Tibial nerve (tissue), 4 donors: Measurements from ENCODE around the gene DNMT1.

Experiments used
- CTCF ChIP-seq, 5 experiments: fragments of 200-600 bp in 3 of 5; fragments of 450-650 bp in 2 of 5; sonication (generic) in 3 of 5; IDR thresholded peaks; one replicate each; pipeline ENCODE4 v1.5.1; 2016 to 2019; ENCODE audit warnings: antibody characterized with exemption in 5 of 5, mild to moderate bottlenecking in 3 of 5, moderate library complexity in 2 of 5
- EP300 ChIP-seq, 2 donors: sonication (generic); formaldehyde crosslinking; IDR thresholded peaks; one replicate each; pipeline ENCODE4 v1.6.1; 2017; ENCODE audit warnings: antibody characterized with exemption in 2 of 2, mild to moderate bottlenecking in 1 of 2
- POLR2A ChIP-seq, 2 donors: fragments of 450-650 bp; IDR thresholded peaks; one replicate each; pipeline ENCODE4 v1.6.1; 2017; ENCODE audit warnings: antibody characterized with exemption in 2 of 2, mild to moderate bottlenecking in 2 of 2, moderate library complexity in 2 of 2

- no peak for TF ChIP-seq EP300 (IDR thresholded peaks at IDR 0.05)
- TF ChIP-seq CTCF (IDR thresholded peaks at IDR 0.05): no peak
- TF ChIP-seq POLR2A (IDR thresholded peaks at IDR 0.05): no peak
Measured at GRCh38 chr19:10100163-10100785, 94.5 kb downstream of the DNMT1 start.
